Stimulated activated CD4-positive, alpha-beta T cell treated with anti-CD3 and anti-CD28 coated beads, Interleukin-1b, Interleukin-23, amount 100 ng/mL, for 24 hours (primary cell): ENCODE measurements around the gene SRGAP1.

Source experiments
- DNase-seq, 4 experiments: peaks; one replicate each; pipeline ENCODE4 v3.0.0-alpha.2; 2020; ENCODE audit warnings: low read depth in 4 of 4, low spot score in 1 of 4

The SRGAP1 gene

GRCh38 chr12:63934936-63935335 is 90.4 kb downstream of the SRGAP1 start:
- no peak for DNase-seq

GRCh38 chr12:63935361-63935760 is 90.9 kb downstream of the SRGAP1 start:
- no peak for DNase-seq

- no peak for DNase-seq
Observed at GRCh38 chr12:63937378-63938316, 93.1 kb downstream of the SRGAP1 start.

- no peak for DNase-seq
Observed at GRCh38 chr12:63940310-63941005, 96.0 kb downstream of the SRGAP1 start.

GRCh38 chr12:63941166-63941800 is 96.8 kb downstream of the SRGAP1 start:
- no peak for DNase-seq

- no peak for DNase-seq
Observed at GRCh38 chr12:63941879-63942278, 97.4 kb downstream of the SRGAP1 start.

GRCh38 chr12:63942464-63943241 is 98.2 kb downstream of the SRGAP1 start:
- DNase-seq = no peak

- DNase-seq = no peak
Observed at GRCh38 chr12:63944034-63944579, 99.6 kb downstream of the SRGAP1 start.

- DNase-seq = no peak
Observed at GRCh38 chr12:63944586-63945228, 100.2 kb downstream of the SRGAP1 start.

- DNase-seq = no peak
Observed at GRCh38 chr12:63945777-63946176, 101.3 kb downstream of the SRGAP1 start.

- DNase-seq = no peak
Observed at GRCh38 chr12:63948211-63948610, 103.7 kb downstream of the SRGAP1 start.

- DNase-seq = no peak
Observed at GRCh38 chr12:63949902-63950301, 105.4 kb downstream of the SRGAP1 start.

- no peak for DNase-seq
Observed at GRCh38 chr12:63952995-63953394, 108.5 kb downstream of the SRGAP1 start.

- no peak for DNase-seq
Observed at GRCh38 chr12:63955831-63956666, 111.5 kb downstream of the SRGAP1 start.

- DNase-seq = no peak
Observed at GRCh38 chr12:63957496-63957895, 113.0 kb downstream of the SRGAP1 start.

- no peak for DNase-seq
Observed at GRCh38 chr12:63958876-63959580, 114.5 kb downstream of the SRGAP1 start.

GRCh38 chr12:63961048-63961447 is 116.5 kb downstream of the SRGAP1 start:
- no peak for DNase-seq

- DNase-seq = no peak
Observed at GRCh38 chr12:63961543-63961942, 117.0 kb downstream of the SRGAP1 start.

- no peak for DNase-seq
Observed at GRCh38 chr12:63963868-63964267, 119.4 kb downstream of the SRGAP1 start.
